GDM1 (cell line): Measurements from ENCODE around the gene CDKL1.
A peak's percentile ranks its signal among the peaks of the same experiment; 100 is the strongest.

Source experiments
- DNase-seq: peaks from one replicate; lab custom pipeline; 2025; lab: John Stamatoyannopoulos, UW

The CDKL1 gene

DNA sequence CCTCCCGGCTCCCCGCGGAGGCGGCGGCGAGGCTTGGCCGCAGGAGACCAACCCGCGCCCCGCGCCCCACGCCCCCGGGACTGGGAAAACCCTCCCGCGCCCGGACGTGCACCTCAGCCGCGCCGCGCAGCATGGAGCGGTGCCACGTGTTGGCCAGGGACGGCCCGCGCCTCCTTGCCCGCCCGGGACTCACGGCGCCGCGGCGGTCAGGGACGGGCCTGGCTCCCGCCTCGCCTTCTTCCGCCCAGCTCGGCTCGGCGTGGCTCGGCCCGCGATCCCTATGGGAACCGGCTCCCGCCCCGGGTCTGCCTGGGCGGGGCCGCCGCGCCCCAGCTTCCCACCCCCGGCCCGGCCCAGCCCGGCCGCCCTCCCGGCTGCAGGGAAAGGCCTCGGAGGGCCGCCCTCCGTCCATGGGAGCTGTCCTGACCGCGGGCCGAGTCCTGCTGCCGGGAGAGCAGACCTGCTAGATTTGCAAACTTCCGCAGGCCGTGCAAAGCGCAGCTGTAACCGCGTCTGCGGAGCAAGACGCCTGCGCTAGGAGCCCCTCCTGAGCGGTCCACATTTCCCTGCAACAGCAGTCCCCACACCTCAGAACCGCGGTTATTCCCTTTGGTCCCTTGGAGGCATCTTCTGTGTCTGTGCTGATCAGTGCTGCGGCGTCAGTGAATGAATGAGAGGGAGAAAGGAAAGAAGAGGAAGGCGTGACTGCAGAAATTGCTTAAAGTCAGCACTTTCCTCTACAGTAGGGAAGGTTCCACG lies at the start of gene CDKL1:
CDKL1 (minus strand) TSS at position 251 of the 759 bp plus-strand sequence. CDS start 1,013 bp downstream, outside the sequence.
- peak; percentile 14 for DNase-seq

DNA sequence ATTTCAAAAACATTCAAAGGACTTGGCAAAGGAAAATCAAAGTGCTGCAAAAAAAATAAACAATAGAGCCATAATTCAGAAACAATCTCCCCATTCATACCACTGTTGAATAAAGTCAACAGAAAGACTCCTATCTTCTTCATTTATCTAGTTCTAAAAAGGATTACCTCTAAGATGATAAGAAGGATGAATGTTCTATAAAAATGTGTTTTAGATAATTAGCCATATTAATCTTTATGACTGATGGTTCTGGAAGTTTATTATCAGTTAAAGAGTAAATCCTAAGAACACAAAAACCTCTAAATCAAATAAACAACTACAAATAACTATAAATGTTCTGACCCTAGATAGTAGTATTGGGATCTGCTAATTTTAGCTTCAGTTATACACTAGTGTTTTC lies 37.8 kb upstream of the CDKL1 start:
- DNase-seq, result no peak

DNA sequence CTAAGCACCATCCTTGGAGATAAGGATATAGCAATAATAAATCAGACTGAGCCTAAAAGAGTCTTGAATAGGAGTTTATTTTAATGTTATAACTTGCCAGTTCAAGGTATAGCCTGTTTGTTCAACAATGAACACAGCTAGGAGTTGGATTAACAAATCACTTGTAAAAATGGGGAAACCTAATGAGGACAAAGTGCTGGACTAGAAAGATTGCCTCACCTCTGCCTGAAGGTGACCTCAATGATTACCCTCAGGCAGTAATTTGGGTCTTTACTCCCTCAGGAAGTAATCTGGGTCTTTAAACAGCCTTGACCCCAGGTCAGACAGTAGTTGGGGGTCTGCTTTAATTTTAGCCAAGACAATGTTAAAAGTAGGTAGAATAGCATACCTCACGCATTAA lies 35.5 kb upstream of the CDKL1 start:
- no peak for DNase-seq

GRCh38 chr14:50425816-50426215 lies 29.1 kb upstream of the CDKL1 start:
- no peak for DNase-seq

GRCh38 chr14:50425105-50425504 lies 28.4 kb upstream of the CDKL1 start:
- no peak for DNase-seq

GRCh38 chr14:50423529-50423928 lies 26.8 kb upstream of the CDKL1 start:
- DNase-seq, result no peak

DNA sequence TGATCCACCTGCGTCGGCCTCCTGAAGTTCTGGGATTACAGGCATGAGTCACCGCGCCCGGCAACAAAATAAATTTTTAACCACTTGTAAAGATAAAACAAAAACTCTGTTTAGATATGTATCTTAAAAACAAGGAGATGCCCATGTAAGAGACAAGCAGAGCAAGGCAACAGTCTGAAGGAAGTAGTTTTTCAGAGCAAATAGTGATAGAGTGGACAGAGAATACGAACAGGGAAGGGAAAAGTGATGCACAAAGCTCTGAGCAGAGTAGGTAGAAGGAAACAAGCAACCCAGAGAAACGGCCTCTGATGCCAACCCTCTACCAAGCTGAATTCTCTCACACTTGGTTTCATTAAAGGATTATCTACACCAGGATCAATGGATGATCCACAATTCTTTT lies 24.8 kb upstream of the CDKL1 start:
- no peak for DNase-seq

DNA sequence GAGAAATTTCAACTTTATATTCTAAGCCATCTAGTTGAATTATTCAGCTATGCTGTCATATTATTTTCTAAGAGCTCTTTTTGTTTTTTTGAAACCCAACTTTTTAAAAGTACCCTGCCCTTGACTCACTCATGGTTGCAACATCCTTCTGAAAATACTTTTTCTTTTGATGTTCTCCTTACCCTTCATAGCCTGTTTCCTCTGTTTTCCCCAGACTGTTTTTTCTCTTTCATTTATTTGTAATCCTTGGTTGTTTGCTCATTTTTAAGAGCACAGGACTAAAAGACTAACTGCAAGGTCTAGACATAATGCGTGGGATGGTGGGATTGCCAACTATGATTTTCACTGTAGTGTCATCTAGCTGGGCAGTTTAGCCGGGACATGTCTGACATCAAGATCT lies 21.2 kb upstream of the CDKL1 start:
- no peak for DNase-seq

DNA sequence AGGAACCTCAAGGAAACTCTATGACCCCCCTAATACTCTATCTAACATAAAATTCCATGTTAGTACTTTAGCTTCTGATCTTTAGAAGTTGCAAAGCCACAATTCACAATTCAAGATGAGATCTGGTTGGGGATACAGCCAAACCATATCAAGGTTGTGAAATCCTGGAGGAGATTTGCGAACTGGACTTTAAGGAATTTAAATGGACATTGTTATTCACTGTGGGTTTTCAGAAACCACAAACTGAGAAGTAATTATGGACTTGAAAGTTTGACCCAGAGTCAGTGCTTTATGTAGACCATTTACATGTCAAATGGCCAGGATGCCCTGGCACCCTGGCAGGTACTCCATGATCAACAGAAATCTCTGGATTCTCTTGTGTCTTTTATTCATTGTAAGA lies 14.2 kb upstream of the CDKL1 start:
- DNase-seq, result no peak

DNA sequence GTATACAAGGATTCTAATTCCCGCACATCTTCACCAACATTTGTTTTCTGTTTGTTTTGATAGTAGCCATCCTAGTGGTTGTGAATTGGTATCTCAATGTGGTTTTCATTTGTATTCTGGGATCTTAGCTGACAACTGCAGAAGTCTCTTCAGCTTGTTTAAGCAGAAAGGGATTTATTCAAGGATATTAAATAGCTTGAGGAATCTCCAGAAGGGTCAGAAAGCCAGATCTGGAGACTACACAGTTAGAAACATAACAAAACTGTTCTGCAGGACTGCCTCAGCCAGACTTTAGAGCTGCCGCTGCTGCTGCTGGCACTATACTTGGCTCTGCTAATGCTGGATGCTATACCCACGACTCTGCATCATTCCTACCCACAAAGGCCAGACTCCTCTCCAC lies 13.4 kb upstream of the CDKL1 start:
- no peak for DNase-seq

- DNase-seq, result no peak
Observed at GRCh38 chr14:50407111-50407812, 10.6 kb upstream of the CDKL1 start.

GRCh38 chr14:50403419-50403818 lies 6.7 kb upstream of the CDKL1 start:
- no peak for DNase-seq

DNA sequence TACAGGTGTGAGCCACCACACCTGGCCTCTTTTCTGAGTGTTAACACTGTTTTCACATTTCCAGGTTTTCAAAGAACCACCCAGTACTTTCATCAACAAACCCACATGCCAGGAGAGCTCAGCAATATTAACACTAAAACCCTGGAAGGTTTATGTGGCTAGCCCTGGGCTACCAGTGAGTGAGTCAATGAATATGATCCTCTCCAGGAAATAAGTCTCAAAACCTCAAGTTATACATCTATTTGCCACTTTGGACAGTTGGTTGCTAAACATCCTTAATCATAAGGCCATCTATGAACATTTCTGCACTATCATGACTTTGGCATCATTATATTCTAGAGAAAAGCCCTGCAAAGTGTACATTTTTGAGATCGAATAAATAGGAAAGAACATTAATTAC lies 6.3 kb upstream of the CDKL1 start:
- DNase-seq, result no peak

DNA sequence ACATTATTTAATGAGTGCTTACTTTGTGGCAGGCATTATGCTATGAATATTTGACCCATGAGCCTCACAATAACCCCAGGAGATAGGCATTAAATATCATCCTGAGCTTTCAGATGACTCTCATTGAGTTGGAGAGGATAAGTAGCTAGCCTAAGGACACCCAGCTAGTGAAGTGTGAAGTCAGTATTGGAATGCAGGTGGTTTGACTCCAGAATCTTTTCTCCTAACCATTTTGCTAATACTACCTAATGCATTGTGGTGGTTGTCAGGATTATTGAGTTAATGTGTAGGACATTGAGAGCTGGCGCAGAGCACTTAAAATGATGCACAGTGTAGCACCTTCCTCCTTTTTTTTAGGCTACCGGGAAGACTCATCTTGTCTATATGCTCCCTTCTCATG lies 3.8 kb upstream of the CDKL1 start:
- DNase-seq, result no peak

- DNase-seq, result no peak
Observed at GRCh38 chr14:50399251-50400032, 2.8 kb upstream of the CDKL1 start.

DNA sequence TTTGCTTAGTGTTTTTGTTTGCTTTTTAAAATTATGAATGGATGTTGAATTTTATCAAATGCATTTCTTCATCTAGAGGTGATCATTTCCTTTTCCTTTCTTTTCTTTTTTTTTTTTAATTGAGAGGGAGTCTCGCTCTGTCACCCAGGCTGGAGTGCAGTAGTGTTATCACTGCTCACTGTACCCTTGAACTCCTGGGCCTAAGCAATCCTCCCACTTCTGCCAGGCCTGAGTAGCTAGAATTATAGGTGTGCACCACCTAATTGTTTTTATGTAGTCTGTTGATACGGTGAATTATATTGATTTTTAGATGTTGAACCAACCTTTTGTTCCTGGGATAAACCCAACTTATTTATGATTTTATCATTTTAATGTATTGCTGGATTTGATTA lies 1.5 kb upstream of the CDKL1 start:
- DNase-seq, result no peak

- DNase-seq, result no peak
Observed at GRCh38 chr14:50397390-50398188, 908 bp upstream of the CDKL1 start.

- DNase-seq, result no peak
Observed at GRCh38 chr14:50395448-50395847, 1.2 kb downstream of the CDKL1 start.

DNA sequence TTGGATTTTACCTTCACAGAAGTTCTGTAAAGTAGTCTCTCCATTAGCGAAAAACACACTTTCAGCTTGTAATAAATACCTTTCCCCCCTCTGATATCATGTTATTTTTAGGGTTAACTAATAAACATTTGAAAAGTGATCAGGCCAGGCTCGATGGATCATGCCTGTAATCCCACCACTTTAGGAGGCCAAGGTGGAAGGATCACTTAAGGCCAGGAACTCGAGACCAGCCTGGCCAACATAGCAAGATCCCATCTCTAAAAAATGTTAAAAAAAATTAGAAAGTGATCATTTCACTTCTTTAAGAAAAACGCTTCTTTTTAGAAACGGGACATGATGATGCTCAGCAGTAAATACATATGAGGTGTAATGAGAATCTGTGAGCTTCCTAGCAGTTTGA lies 2.0 kb downstream of the CDKL1 start:
- DNase-seq, result no peak

- DNase-seq, result no peak
Observed at GRCh38 chr14:50389668-50390441, 6.8 kb downstream of the CDKL1 start.

DNA sequence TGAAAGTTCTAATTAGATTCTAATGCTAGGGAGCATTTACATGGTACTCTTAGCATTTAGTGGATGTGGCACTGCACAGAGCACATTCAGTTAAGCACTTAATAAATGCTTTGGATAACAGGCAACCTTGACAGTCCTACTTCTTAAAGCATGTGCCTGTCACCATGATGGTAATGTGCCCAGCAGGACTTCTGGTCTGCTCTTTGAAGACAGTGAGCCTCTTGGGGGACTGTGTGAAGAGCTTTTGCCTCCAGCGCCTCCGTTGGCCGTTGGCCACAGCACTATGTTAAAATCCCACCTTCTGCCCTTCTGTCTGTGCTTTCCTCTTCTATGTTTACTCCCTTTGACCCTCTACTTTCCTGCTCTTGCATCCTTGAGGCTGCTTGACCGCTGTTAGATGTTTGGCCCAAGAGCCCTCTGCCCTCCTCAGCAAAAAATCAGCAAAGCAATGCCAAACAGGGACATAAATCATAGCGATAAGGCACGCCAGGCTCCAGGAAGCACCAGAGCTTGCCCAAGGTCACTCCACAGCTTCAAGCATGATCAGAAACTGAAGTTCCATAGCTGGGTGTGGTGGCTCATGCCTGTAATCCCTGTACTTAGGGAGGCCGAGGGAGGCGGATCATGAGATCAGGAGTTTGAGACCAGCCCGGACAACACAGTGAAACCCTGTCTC lies 8.3 kb downstream of the CDKL1 start:
- DNase-seq, result no peak
